ENCODE results near the gene ALPL.

Gene ALPL

GRCh38 chr1:21532496-21532895 is 23.3 kb downstream of the ALPL start:
- no peak for DNase-seq

DNA sequence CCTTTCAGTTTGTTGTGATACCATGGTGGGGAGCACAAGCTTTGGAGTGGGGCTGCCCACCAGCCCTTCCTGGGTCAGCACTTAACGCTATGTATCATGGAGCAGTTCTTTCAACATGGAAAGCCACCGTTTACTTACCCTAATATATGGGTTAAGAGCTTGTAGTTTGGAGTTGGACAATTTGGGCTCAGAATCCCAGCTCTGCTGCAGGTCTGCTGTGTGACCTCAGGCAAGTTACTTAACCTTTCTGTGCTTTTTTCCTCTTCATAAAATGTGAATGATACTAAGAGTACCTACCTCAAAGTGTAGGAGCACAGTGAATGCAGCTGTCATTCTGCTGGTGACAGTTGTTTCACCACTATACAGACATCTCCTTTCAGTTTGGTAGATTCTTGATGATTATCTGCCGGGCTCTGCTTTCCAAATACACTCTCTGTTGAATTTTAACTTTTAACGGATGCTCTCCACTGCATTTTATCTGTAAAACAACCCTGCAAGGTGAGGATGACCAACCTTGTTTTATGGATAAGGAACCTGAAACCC is 23.8 kb downstream of the ALPL start:
- no peak for DNase-seq

DNA sequence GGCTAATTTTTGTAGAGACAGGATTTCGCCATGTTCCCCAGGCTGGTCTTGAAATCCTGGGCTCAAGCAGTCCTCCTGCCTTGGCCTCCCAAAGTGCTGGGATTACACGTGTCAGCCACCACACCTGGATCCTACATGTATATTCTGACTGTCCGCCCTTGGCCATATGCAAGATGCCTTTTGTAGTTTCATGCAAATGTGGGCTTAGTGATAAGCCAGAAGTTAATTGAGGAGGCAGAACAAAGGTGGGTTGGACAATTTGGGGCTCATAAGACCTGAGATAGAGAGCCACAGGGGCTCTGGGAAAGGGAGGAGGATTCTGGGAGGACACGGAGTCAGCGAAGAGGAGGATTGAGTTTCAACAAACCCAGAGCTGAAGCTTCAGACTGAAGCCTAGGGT is 24.9 kb downstream of the ALPL start:
- DNase-seq = no peak

GRCh38 chr1:21534674-21535378 is 25.6 kb downstream of the ALPL start:
- DNase-seq = no peak

- no peak for DNase-seq
Observed at GRCh38 chr1:21536218-21536617, 27.0 kb downstream of the ALPL start.

DNA sequence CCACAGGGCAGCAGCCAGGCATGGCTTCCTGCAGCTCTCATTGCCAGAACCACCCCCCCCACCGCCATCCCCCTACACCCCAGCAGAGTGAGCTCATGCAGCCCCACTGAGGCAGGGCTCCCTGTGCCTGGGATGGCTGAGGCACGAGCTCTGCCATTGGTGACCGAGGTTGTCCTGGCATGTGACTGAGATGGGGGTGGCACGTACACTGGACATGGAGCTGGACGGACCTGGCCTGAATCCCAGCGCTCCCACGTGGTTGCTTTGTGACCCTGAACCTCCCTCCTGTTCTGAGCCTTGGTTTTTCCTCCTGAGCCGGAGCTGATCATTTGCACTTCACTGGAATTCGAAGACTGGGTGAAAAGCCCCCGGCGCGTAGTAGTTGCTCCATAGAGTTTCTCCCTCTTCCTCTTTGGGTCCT is 28.3 kb downstream of the ALPL start:
- no peak for DNase-seq

GRCh38 chr1:21537932-21538630 is 28.9 kb downstream of the ALPL start:
- DNase-seq = no peak

- no peak for DNase-seq
Observed at GRCh38 chr1:21539933-21540332, 30.7 kb downstream of the ALPL start.

GRCh38 chr1:21541329-21541728 is 32.1 kb downstream of the ALPL start:
- no peak for DNase-seq

GRCh38 chr1:21541835-21542234 is 32.6 kb downstream of the ALPL start:
- no peak for DNase-seq

DNA sequence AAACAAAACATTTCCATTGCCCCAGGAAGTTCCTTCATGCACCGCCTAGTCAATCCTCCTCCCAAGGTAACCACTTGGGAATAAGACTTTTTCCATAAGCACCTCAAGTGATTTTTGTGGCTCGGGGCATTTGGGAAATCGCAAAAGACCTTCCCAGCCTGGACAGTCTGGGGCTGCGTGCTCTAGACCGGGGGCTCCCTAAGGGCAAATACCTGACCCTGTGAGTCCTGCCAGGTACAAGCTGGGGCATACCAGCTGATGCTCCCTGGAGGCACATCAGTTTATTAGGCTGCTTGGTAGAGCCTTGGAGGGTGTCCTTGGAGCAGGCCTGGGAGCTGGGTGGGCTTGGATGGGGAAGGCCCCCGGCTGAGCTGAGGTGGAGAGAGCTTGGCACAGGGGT is 34.4 kb downstream of the ALPL start:
- no peak for DNase-seq

GRCh38 chr1:21544095-21544494 is 34.9 kb downstream of the ALPL start:
- DNase-seq = no peak

DNA sequence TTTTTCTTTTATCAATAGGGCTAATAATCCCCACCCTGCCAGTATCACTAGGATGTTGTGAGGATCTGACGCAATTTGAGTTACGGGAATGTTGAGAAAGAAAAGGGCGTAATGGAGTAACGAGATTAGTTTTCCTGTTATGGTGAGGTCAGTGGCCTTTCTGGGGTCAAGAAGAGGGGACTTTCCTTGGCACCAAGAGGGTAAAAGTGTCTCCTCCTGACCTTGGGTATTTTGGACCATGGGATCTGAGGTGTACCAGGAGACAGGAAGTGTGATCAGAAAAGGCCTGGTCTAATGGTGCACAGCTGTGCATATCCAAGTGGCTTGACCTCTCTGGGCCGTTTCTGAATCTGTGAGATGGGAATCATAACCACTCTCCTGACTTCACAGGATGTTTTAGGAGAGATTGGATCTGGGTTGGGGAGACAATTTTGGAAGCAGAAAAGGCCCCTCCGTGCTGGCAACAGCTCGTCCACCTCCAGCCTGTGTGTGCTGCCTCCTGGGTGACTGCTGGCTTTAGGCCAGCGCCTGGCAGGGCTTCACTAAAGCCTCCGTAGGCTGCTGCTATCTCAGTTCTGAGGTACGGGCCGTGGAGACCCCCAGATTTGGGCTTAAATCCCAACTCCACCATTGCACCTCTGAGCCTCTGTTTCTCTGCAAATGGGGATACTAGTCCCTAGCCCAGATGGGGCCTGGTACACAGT is 37.1 kb downstream of the ALPL start:
- no peak for DNase-seq

DNA sequence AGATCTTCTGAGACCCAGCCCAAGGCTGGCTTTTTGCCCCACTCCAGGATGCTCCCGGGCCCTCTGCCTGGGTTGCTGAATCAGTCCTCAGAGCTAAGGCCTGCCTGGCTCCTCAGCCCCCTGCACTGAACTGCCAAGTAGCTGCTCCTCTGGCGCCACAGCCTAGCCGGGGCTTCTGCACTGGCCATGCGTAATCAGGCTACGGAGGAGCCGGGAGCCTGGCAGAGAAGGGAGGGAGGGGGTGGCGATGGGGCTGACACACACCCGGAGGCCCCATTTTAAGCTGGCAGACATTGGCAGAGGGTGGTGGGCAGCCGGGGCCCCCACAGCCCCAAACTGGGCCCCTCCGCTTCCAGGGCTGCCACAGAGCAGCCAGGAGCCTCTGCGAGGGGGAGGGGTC is 38.7 kb downstream of the ALPL start:
- DNase-seq = no peak

GRCh38 chr1:21550097-21550496 is 40.9 kb downstream of the ALPL start:
- no peak for DNase-seq

DNA sequence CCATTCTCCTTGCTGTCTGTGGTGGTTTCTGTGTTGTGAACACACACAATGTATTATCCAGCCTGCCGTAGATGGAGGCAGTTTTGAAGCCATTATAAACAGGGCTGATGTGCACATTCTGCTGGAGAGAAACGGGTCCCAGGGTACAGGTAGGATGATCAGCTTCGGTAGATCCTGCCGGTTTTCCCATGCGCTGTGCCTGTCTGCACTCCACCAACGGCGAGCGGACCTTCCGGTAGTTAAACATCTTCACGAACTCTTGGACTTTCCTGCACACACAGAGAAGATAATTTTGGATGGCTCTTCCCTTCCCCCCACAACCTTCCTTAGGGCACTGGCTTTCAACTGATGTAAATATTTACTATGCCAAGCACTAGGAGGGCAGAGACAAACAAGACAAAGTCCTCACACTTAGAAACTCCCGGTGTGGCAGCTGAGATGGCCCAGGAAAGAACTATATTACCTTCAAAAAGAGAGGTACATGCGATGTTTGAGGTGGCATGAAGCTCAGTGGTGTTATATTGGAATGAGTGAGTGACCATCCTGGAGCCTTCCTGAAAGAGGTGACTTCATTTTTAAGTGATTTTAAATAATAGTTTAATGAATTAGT is 41.7 kb downstream of the ALPL start:
- DNase-seq = no peak

- no peak for DNase-seq
Observed at GRCh38 chr1:21552715-21553114, 43.5 kb downstream of the ALPL start.

GRCh38 chr1:21553116-21553926 is 44.1 kb downstream of the ALPL start:
- DNase-seq = no peak

DNA sequence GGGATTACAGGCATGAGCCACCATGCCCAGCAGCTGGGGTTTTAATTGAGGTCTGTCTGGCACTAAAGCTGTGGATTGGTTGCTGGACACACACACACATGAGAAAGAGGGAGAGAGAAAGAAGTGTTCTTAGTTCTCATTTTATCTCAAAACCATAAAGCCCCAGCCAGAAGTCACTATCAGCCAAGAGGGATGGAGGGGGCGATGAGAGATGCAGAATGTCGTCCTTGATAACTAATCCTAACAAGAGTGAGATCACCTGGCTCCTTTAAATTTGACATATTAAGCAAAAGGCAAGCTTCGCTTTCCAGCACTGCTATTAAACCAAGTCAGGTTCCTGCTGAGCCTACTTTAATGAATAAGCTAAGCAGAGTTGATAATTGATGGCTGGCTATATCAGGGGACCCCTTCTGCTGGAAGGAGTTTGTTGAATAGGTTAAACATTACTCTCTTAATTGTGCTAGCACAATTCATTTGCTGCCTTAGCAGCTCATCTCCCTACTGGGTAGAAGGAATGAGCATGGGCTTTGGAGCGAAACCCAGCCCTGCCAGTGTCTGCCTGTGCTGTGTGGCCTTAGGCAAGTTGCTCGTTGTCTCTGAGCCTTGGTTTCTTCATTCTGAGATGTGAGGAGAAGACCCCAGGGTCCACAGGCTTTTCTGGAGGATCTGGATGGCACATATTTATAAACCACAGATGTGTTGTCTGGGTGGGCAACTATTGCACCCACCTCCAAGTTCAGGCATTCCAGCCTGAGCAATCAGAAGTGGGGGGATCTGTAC is 50.8 kb downstream of the ALPL start:
- DNase-seq = no peak

DNA sequence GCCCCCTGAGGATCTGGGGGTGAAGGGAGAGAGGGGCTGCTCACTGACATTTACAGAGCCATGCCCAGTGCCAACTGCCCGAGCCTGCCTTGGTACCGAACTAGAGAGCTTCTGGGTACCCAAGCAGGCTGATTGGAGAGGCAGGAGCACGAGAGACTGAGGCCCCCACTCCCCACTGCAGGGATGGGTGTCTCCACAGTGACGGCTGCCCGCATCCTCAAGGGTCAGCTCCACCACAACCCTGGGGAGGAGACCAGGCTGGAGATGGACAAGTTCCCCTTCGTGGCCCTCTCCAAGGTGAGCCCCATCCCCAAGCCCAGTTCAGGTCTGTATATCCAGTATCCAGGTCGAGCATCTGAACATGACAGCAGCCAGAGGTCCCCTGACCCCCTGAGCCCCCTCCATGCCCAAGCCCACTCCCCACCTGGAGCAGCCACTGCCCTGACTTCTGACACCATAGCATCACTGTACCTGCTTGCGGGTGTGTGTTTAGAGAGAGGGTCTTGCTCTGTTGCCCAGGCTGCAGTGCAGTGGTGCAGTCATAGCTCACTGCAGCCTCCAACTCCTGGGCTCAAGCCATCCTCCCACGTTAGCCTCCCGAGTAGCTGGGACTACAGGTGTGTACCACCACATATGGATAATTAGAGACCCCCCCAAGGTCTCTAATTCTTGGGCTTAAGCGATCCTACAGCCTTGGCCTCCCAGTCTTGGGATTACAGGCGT is 51.9 kb downstream of the ALPL start:
- no peak for DNase-seq

GRCh38 chr1:21562896-21563295 is 53.7 kb downstream of the ALPL start:
- DNase-seq = no peak
